ENCODE measurements around the gene PNPO.

The PNPO gene

GRCh38 chr17:47946929-47947397, 5.6 kb downstream of the PNPO start:
- H3K4me3 ChIP-seq (ENCODE audit: low read depth, low read length), result no peak overlapping the region
- peak; percentile 83 for TF ChIP-seq CTCF (IDR thresholded peaks at IDR 0.05; ENCODE audit: low read depth, low read length)

- H3K4me3 ChIP-seq (ENCODE audit: low read depth, low read length), result no peak overlapping the region
- TF ChIP-seq CTCF (IDR thresholded peaks at IDR 0.05; ENCODE audit: low read depth, low read length), result no peak
Observed at GRCh38 chr17:47948706-47949196, 7.4 kb downstream of the PNPO start.

GRCh38 chr17:47949197-47949759, 7.9 kb downstream of the PNPO start:
- peak; percentile 78 for TF ChIP-seq CTCF (IDR thresholded peaks at IDR 0.05; ENCODE audit: low read depth, low read length)
- 0 out of 2 replicates have a peak overlapping the region, but pooled peaks have one; percentile 8 for H3K4me3 ChIP-seq (ENCODE audit: low read depth, low read length)

GRCh38 chr17:47949946-47950345, 8.6 kb downstream of the PNPO start:
- no peak overlapping the region for H3K4me3 ChIP-seq (ENCODE audit: low read depth, low read length)
- TF ChIP-seq CTCF (IDR thresholded peaks at IDR 0.05; ENCODE audit: low read depth, low read length), result no peak

- no peak for TF ChIP-seq CTCF (IDR thresholded peaks at IDR 0.05; ENCODE audit: low read depth, low read length)
- no peak overlapping the region for H3K4me3 ChIP-seq (ENCODE audit: low read depth, low read length)
Observed at GRCh38 chr17:47950448-47950847, 9.1 kb downstream of the PNPO start.

GRCh38 chr17:47952171-47953021, 11.0 kb downstream of the PNPO start:
- no peak for TF ChIP-seq CTCF (IDR thresholded peaks at IDR 0.05; ENCODE audit: low read depth, low read length)
- no peak overlapping the region for H3K4me3 ChIP-seq (ENCODE audit: low read depth, low read length)

GRCh38 chr17:47953909-47954308, 12.5 kb downstream of the PNPO start:
- H3K4me3 ChIP-seq (ENCODE audit: low read depth, low read length), result no peak overlapping the region
- no peak for TF ChIP-seq CTCF (IDR thresholded peaks at IDR 0.05; ENCODE audit: low read depth, low read length)
